ENCODE results near the gene FAM83C. TPM values are rescaled to one million over a fixed set of nuclear protein-coding genes. Genes with fewer than 3 reads are reported as not detected.

Gene FAM83C
- polyA plus RNA-seq, 3 donors, result not detected

DNA sequence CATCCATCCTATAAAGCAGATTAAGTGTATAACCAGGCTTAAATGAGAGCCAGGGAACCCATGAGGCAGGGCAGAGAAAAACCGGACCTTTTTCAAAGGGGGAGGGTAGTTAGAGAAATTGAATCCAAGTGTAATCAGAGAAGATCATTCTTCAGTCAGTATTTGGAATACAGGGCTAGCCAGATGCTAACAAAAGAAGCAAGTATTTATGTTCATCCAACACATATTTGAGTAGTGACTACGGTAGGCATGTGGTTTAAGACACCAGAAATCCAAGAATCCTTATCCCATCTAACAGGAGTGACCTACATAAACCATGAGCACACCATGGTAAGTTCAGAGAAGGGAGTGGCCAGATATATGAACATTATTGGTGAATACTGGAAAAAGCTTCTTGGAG is 46.8 kb upstream of the FAM83C start:
- H3K4me1 Mint-ChIP-seq, result peaks cover under 1% of the 10 kb centered on the region
- no peak overlapping the region for H3K4me3 Mint-ChIP-seq
- peaks cover 0 to under 1% of the 10 kb centered on the region in 2 donors for H3K4me1 ChIP-seq (ENCODE audit: control insufficient read depth in 1 of 2, insufficient read depth in 2 of 2, low read length in 2 of 2)
- H3K36me3 ChIP-seq (replicated peaks in 1 of 2; ENCODE audit: control insufficient read depth in 1 of 2, insufficient read depth in 2 of 2, low read length in 2 of 2), result peaks cover 6 to 28% of the 10 kb centered on the region in 2 donors
- no peak overlapping the region for H3K27ac Mint-ChIP-seq
- no peaks in the 10 kb centered on the region for H3K79me2 ChIP-seq (ENCODE audit: insufficient read depth, low read length)
- H3K27me3 Mint-ChIP-seq (ENCODE audit: low read depth in 3 of 3), result no peaks in the 10 kb centered on the region
- no peaks in the 10 kb centered on the region for H3K9me3 ChIP-seq (replicated peaks in 1 of 2; ENCODE audit: control insufficient read depth in 1 of 2, insufficient read depth in 1 of 2, low read length in 2 of 2)
- peaks cover 36 to 37% of the 10 kb centered on the region in 2 donors for H3K36me3 Mint-ChIP-seq
- no peak overlapping the region for H3K9ac ChIP-seq (ENCODE audit: insufficient read depth, low read length, poor library complexity, severe bottlenecking)
- WGBS (ENCODE audit: insufficient coverage), result no CpG with 5 or more reads among the region's 2 CpGs
- H2AFZ ChIP-seq (ENCODE audit: insufficient read depth, low read depth, low read length, poor library complexity, severe bottlenecking), result no peak overlapping the region
- TF ChIP-seq, protein P1, sequence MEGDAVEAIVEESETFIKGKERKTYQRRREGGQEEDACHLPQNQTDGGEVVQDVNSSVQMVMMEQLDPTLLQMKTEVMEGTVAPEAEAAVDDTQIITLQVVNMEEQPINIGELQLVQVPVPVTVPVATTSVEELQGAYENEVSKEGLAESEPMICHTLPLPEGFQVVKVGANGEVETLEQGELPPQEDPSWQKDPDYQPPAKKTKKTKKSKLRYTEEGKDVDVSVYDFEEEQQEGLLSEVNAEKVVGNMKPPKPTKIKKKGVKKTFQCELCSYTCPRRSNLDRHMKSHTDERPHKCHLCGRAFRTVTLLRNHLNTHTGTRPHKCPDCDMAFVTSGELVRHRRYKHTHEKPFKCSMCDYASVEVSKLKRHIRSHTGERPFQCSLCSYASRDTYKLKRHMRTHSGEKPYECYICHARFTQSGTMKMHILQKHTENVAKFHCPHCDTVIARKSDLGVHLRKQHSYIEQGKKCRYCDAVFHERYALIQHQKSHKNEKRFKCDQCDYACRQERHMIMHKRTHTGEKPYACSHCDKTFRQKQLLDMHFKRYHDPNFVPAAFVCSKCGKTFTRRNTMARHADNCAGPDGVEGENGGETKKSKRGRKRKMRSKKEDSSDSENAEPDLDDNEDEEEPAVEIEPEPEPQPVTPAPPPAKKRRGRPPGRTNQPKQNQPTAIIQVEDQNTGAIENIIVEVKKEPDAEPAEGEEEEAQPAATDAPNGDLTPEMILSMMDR (IDR thresholded peaks at IDR 0.05), result no peak
- DNase-seq, result no peak
- no peak overlapping the region for H3K27ac ChIP-seq (ENCODE audit: low read depth in 1 of 2, low read length in 2 of 2)
- no peaks in the 10 kb centered on the region for H3K9me3 Mint-ChIP-seq
- H3K4me2 ChIP-seq (replicated peaks; ENCODE audit: extremely low read depth, low read length, poor library complexity, severe bottlenecking), result no peak overlapping the region
- no peaks in the 10 kb centered on the region for H4K20me1 ChIP-seq (ENCODE audit: insufficient read depth, low read length)
- no peak overlapping the region for H3K4me3 ChIP-seq (replicated peaks in 1 of 3; ENCODE audit: low read depth in 2 of 3, low read length in 3 of 3)
- intact Hi-C loops (cut with micrococcal nuclease), result no loop called here
- H3K27me3 ChIP-seq (ENCODE audit: control insufficient read depth in 2 of 2, insufficient read depth in 2 of 2, low read length in 2 of 2), result no peaks in the 10 kb centered on the region

DNA sequence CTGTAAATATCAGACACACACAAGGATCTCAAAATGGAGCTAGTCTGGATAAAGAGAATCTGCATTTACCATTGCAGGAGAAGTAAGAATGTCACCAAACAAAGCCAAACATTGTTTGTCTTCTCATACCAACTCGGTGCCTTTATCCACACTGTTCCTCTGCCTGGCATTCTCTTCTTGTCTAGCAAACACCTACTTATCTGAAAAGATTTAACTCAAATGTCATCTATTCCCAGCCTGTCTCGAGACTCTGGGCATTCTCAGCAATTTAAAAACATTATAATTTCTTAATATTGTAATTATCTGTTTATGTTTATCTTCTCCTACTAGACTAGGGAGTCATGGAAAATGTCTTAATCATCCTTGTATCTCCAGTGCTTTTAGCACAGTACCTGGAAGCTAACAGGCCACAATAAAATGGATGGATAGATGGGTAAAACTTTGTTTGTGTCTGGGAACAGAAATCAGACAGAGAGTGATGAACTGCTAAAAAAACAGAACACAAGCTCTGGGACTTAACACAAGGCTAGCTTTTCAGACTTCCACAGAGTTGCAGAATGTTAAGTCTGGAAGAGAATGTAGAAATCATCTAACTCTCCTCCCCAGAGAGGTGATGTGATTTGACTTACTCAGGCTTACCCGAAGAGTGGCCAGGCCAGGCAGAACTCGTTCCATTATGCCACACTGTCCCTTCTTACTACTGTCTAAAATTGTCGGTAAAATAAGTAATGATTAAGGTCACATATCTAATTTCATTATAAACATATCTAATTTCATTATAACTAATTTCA is 42.3 kb upstream of the FAM83C start:
- no peak overlapping the region for H3K27ac Mint-ChIP-seq
- TF ChIP-seq, protein P1 (IDR thresholded peaks at IDR 0.05), result no peak
- intact Hi-C loops (cut with micrococcal nuclease), result no loop called here

More for the DNA sequence above, 42.3 kb upstream of the FAM83C start:
- H3K79me2 ChIP-seq (ENCODE audit: insufficient read depth, low read length), result no peaks in the 10 kb centered on the region
- Mint-ChIP-seq H3K9me3 (no peaks in the 10 kb centered on the region), H3K4me1 (no peaks in the 10 kb centered on the region), H3K4me3 (no peak overlapping the region), H3K27me3 (ENCODE audit: low read depth in 3 of 3) (no peaks in the 10 kb centered on the region), H3K36me3 (peaks cover 15 to 21% of the 10 kb centered on the region in 2 donors)
- H3K4me2 ChIP-seq (replicated peaks; ENCODE audit: extremely low read depth, low read length, poor library complexity, severe bottlenecking), result no peak overlapping the region
- no peaks in the 10 kb centered on the region for H3K9me3 ChIP-seq (replicated peaks in 1 of 2; ENCODE audit: control insufficient read depth in 1 of 2, insufficient read depth in 1 of 2, low read length in 2 of 2)
- DNase-seq, result no peak
- H3K4me1 ChIP-seq (ENCODE audit: control insufficient read depth in 1 of 2, insufficient read depth in 2 of 2, low read length in 2 of 2), result no peaks in the 10 kb centered on the region
- 100% methylated on average over 1 of the region's 5 CpGs for WGBS (ENCODE audit: insufficient coverage)
- no peaks in the 10 kb centered on the region for H3K27me3 ChIP-seq (ENCODE audit: control insufficient read depth in 2 of 2, insufficient read depth in 2 of 2, low read length in 2 of 2)
- peaks cover 0 to 9% of the 10 kb centered on the region in 2 donors for H3K36me3 ChIP-seq (replicated peaks in 1 of 2; ENCODE audit: control insufficient read depth in 1 of 2, insufficient read depth in 2 of 2, low read length in 2 of 2)
- H4K20me1 ChIP-seq (ENCODE audit: insufficient read depth, low read length), result no peaks in the 10 kb centered on the region
- no peak overlapping the region for H3K27ac ChIP-seq (ENCODE audit: low read depth in 1 of 2, low read length in 2 of 2)
- no peak overlapping the region for H2AFZ ChIP-seq (ENCODE audit: insufficient read depth, low read depth, low read length, poor library complexity, severe bottlenecking)
- no peak overlapping the region for H3K4me3 ChIP-seq (replicated peaks in 1 of 3; ENCODE audit: low read depth in 2 of 3, low read length in 3 of 3)
- H3K9ac ChIP-seq (ENCODE audit: insufficient read depth, low read length, poor library complexity, severe bottlenecking), result no peak overlapping the region
